NOMO-1 (cell line): ENCODE measurements around the gene LRRC43.

ENCODE experiments used
- DNase-seq, 2 experiments: peaks; one replicate each; lab custom pipeline; 2025; ENCODE audit not compliant: unreplicated experiment in 2 of 2; lab: John Stamatoyannopoulos, UW

Gene LRRC43

GRCh38 chr12:122215771-122216170 lies 32.8 kb downstream of the LRRC43 start:
- DNase-seq = no peak

- DNase-seq = no peak
Observed at GRCh38 chr12:122216445-122216844, 33.5 kb downstream of the LRRC43 start.

- peak; percentile 98 to 100 for DNase-seq
Observed at GRCh38 chr12:122225683-122226365, 42.9 kb downstream of the LRRC43 start, which contains the start of gene DIABLO. Gene DIABLO, minus strand, starts transcription at chr12:122226052. Its CDS starts 38 bp downstream, at chr12:122226014.

- no peak for DNase-seq
Observed at GRCh38 chr12:122226366-122227125, 43.6 kb downstream of the LRRC43 start.

- no peak for DNase-seq
Observed at GRCh38 chr12:122227341-122227740, 44.4 kb downstream of the LRRC43 start.

GRCh38 chr12:122228092-122228491 lies 45.2 kb downstream of the LRRC43 start:
- no peak for DNase-seq

- DNase-seq = no peak
Observed at GRCh38 chr12:122230798-122231197, 47.9 kb downstream of the LRRC43 start.

- no peak for DNase-seq
Observed at GRCh38 chr12:122232691-122233090, 49.8 kb downstream of the LRRC43 start.

GRCh38 chr12:122235741-122236140 lies 52.8 kb downstream of the LRRC43 start:
- DNase-seq = peak; percentile 90 to 95

- DNase-seq = no peak
Observed at GRCh38 chr12:122238861-122239260, 55.9 kb downstream of the LRRC43 start.

GRCh38 chr12:122243965-122244364 lies 61.0 kb downstream of the LRRC43 start:
- DNase-seq = no peak

- DNase-seq = no peak
Observed at GRCh38 chr12:122244565-122245371, 61.8 kb downstream of the LRRC43 start.

GRCh38 chr12:122245553-122245952 lies 62.6 kb downstream of the LRRC43 start:
- DNase-seq = no peak

- no peak for DNase-seq
Observed at GRCh38 chr12:122250047-122250446, 67.1 kb downstream of the LRRC43 start.

- no peak for DNase-seq
Observed at GRCh38 chr12:122250536-122250935, 67.6 kb downstream of the LRRC43 start.
